Endothelial cell (in vitro differentiated cells): ENCODE data around the gene ISOC2. TPM values are rescaled to one million over a fixed set of nuclear protein-coding genes. Genes with fewer than 3 reads are reported as not detected.

Source experiments
- DNase-seq: peaks from one replicate; pipeline ENCODE4 v3.0.0; 2021; ENCODE audit warnings: low spot score
- H3K27ac Mint-ChIP-seq: one replicate; pipeline ENCODE4 v1.8.0; 2021; ENCODE audit warnings: mixed read lengths, inconsistent platforms; ENCODE audit not compliant: unreplicated experiment
- H3K27me3 Mint-ChIP-seq: one replicate; pipeline ENCODE4 v1.8.0; 2021; ENCODE audit warnings: mild to moderate bottlenecking, moderate library complexity, mixed read lengths, inconsistent platforms; ENCODE audit not compliant: unreplicated experiment
- H3K36me3 Mint-ChIP-seq: one replicate; pipeline ENCODE4 v1.8.0; 2021; ENCODE audit warnings: mild to moderate bottlenecking, low read depth, mixed read lengths, inconsistent platforms; ENCODE audit not compliant: unreplicated experiment
- H3K4me1 Mint-ChIP-seq: one replicate; pipeline ENCODE4 v1.8.0; 2021; ENCODE audit warnings: mild to moderate bottlenecking, mixed read lengths, inconsistent platforms; ENCODE audit not compliant: unreplicated experiment
- H3K4me3 Mint-ChIP-seq: one replicate; pipeline ENCODE4 v1.8.0; 2021; ENCODE audit warnings: mild to moderate bottlenecking, mixed read lengths, inconsistent platforms; ENCODE audit not compliant: unreplicated experiment
- H3K9me3 Mint-ChIP-seq: one replicate; pipeline ENCODE4 v1.8.0; 2021; ENCODE audit warnings: mixed read lengths, inconsistent platforms; ENCODE audit not compliant: unreplicated experiment
- total RNA-seq: library from RNA; stranded (reverse); fragmentation: NEBNext Ultra II Directional; extraction: Animal tissue kit (Norgen Biotek cat#: 25700); gene quantifications from one replicate; pipeline ENCODE4 v1.2.1, GENCODE V29; 2021; ENCODE audit not compliant: unreplicated experiment
- TF ChIP-seq, protein P1 (sequence below): fragments of 200-600 bp; sonication (generic); IDR thresholded peaks from one replicate; pipeline ENCODE4 v1.5.0; 2021; ENCODE audit warnings: antibody characterized with exemption; ENCODE audit not compliant: unreplicated experiment

ISOC2 gene
- total RNA-seq, 1 donor from 2014 or later, result 20.2 TPM

DNA sequence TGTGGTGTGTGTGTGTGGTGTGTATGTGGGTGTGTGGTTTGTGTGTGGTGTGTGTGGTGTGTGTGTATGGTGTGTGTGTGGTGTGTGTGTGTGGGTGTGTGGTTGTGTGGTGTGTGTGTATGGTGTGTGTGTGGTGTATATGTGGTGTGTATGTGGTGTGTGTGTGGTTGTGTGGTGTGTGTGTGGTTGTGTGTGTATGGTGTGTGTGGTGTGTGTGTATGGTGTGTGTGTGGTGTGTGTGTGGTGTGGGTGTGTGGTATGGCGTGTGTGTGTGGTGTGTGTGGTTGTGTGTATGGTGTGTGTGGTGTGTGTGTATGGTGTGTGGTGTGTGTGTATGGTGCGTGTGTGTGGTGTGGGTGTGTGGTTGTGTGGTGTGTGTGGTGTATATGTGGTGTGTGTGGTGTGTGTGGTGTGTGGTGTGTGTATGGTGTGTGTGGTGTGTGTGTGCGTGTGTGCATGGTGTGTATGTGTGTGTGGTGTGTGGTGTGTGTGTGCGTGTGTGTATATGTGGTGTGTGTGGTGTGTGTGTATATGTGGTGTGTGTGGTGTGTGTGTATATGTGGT, 27.0 kb downstream of the ISOC2 start:
- TF ChIP-seq, protein P1, sequence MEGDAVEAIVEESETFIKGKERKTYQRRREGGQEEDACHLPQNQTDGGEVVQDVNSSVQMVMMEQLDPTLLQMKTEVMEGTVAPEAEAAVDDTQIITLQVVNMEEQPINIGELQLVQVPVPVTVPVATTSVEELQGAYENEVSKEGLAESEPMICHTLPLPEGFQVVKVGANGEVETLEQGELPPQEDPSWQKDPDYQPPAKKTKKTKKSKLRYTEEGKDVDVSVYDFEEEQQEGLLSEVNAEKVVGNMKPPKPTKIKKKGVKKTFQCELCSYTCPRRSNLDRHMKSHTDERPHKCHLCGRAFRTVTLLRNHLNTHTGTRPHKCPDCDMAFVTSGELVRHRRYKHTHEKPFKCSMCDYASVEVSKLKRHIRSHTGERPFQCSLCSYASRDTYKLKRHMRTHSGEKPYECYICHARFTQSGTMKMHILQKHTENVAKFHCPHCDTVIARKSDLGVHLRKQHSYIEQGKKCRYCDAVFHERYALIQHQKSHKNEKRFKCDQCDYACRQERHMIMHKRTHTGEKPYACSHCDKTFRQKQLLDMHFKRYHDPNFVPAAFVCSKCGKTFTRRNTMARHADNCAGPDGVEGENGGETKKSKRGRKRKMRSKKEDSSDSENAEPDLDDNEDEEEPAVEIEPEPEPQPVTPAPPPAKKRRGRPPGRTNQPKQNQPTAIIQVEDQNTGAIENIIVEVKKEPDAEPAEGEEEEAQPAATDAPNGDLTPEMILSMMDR, result no peak
- H3K4me1 Mint-ChIP-seq, result no peaks in the 10 kb centered on the region
- H3K4me3 Mint-ChIP-seq, result no peak overlapping the region
- DNase-seq, result no peak
- peaks cover 9% of the 10 kb centered on the region for H3K36me3 Mint-ChIP-seq
- no peaks in the 10 kb centered on the region for H3K9me3 Mint-ChIP-seq
- H3K27ac Mint-ChIP-seq, result no peak overlapping the region
- H3K27me3 Mint-ChIP-seq, result peaks cover 13% of the 10 kb centered on the region

- H3K27me3 Mint-ChIP-seq, result peaks cover 9% of the 10 kb centered on the region
- no peaks in the 10 kb centered on the region for H3K4me1 Mint-ChIP-seq
- H3K4me3 Mint-ChIP-seq, result no peak overlapping the region
- no peaks in the 10 kb centered on the region for H3K9me3 Mint-ChIP-seq
- no peak for DNase-seq
- peaks cover 6% of the 10 kb centered on the region for H3K36me3 Mint-ChIP-seq
- H3K27ac Mint-ChIP-seq, result no peak overlapping the region
- TF ChIP-seq, protein P1, result no peak
Observed at GRCh38 chr19:55433292-55433691, 28.1 kb downstream of the ISOC2 start.

- TF ChIP-seq, protein P1, result no peak
- H3K4me1 Mint-ChIP-seq, result no peaks in the 10 kb centered on the region
- H3K36me3 Mint-ChIP-seq, result peaks cover 6% of the 10 kb centered on the region
- H3K4me3 Mint-ChIP-seq, result peak overlapping the region; percentile 14
- H3K9me3 Mint-ChIP-seq, result no peaks in the 10 kb centered on the region
- DNase-seq, result no peak
- H3K27ac Mint-ChIP-seq, result no peak overlapping the region
- peaks cover 9% of the 10 kb centered on the region for H3K27me3 Mint-ChIP-seq
Observed at GRCh38 chr19:55432241-55432959, 29.0 kb downstream of the ISOC2 start.

- Mint-ChIP-seq H3K27me3 (peaks cover 3% of the 10 kb centered on the region), H3K27ac (no peak overlapping the region), H3K4me3 (peak overlapping the region; percentile 28), H3K9me3 (no peaks in the 10 kb centered on the region), H3K36me3 (peaks cover 6% of the 10 kb centered on the region), H3K4me1 (no peaks in the 10 kb centered on the region)
- TF ChIP-seq, protein P1, result no peak
- no peak for DNase-seq
Observed at GRCh38 chr19:55431183-55431582, 30.3 kb downstream of the ISOC2 start.

DNA sequence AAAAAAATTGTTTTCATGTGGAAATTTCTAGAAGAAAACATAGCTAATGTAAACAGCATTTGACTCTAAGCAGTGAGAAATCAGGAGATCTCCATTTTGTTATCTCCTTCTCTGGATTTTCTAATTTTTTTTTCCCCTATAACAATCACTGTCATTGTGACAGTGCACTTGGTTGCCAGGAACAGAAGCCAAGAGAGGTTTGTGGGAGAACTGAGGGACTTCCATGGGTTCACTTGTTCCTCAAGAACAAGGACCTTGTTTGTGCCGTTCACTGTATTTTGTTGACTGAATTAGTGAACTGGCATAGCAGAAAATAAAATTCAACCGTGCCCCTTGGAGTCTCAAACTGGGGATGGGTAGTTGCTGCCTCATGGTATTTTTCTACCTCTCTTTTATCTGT, 35.4 kb downstream of the ISOC2 start:
- Mint-ChIP-seq H3K27ac (no peak overlapping the region), H3K36me3 (peaks cover 1% of the 10 kb centered on the region), H3K4me3 (no peak overlapping the region), H3K4me1 (no peaks in the 10 kb centered on the region), H3K27me3 (peaks cover 5% of the 10 kb centered on the region), H3K9me3 (no peaks in the 10 kb centered on the region)
- TF ChIP-seq, protein P1, result no peak
- DNase-seq, result no peak
